NCI-H2081 (cell line): ENCODE results near the gene EGFL8.
A peak's percentile ranks its signal among the peaks of the same experiment; 100 is the strongest.
"Not testable (repeated sequence)": the region's sequence is repeated elsewhere in the genome, so short reads cannot be mapped to it uniquely, and the experiment has no call there.

Experiments used
- DNase-seq, 2 experiments: peaks; one replicate each; lab custom pipeline; 2025; lab: John Stamatoyannopoulos, UW

EGFL8 gene

DNA sequence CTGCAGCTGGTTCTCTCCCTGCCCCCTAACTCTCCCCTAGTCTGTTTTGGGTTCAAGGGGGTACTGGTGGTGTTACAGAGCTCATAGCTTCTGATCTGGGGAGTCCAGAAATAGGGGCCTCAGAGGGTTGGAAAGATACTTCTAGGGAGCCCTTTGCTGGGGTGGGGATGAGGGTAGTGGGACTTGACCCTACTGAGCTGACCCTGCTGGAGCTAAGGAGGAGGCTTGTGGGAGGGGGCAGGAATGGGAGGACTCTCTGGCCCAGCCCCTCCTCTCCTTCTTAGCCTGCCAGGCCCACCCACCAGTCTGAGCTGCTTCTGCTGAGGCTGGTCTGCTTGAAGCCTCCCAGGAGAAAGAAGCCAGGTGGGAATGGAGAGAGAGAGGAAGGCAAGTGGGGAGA lies at the start of gene EGFL8:
TSS of gene EGFL8 (plus strand) at position 301 of the 400 bp plus-strand sequence. CDS start 1,571 bp downstream, outside the sequence.
- no peak for DNase-seq

DNA sequence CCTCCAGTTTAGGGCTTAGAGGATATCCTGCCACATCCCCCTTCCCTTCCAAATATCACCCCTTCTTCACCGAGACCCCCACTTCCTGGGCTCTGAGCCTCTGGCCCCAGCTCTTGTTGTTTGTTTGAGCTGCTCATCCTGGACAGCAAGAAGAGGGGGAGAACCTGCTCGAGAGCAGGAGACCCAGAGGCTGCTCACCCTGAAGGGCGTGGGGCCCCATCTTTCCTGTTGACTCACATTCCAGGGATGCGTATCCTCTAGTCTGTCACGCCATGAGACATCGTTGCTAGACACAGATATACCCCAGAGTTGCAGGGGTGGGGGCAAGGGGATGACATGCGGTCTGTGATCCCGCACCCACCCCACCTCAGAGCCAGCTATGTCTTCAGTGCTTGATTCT lies 49.6 kb upstream of the EGFL8 start:
- no peak for DNase-seq

DNA sequence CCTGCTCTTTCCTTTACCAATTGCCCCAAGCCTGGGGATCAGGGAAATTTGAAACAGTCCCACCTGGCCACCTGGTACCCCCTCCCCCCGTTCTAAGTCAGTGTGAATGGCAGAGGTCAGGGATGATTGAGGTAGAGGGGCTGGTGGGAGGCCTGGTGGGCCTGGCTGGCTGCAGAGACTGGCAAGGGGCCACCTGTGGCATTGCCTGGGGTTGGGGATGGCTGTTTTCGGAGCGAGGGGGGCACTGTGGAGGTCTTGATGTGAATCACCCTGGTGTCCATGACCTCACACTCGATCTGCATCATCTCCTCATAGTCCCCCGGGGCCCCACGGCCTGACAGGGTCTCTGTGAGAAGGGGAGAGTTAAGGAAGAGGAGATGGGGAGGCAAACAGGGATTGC lies 48.8 kb upstream of the EGFL8 start:
- no peak for DNase-seq

DNA sequence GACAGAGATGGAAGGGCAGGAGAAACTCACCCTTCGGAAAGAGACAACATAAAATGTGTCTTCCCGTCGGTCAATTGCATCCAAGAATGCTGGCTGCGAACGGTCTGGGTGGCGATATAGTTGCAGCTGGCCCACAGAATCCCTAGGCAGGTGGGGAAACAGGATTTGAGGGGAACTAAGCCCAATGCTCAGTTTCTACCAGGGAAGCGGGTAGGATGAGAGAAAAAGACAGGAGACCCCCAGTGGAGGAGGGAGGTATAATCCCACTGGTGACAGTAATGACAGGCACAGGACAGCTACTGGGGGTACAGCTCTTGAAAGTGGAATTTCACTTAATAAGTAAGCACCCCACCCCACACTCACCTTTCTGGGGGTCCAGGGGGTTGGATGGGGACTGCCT lies 47.7 kb upstream of the EGFL8 start:
- no peak for DNase-seq

DNA sequence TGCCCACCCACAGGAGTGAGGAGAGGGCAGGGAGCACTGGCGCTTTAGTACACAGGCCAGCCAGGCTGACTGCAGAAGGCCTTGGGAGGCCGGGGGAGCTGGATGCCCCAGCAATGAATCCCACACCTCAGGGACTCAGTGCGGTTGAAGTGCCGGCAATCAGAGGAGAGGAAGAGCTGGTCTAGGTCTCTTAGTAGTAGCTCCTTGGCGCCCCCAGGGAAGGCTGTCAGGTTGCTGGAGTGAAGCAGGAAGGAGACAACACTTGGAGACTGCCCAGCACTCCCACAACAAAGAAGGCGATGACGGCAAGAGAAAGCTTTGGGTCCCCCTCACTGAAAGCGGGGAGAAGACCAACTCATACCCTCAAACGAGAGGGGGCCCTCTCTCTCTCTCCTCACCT lies 46.9 kb upstream of the EGFL8 start:
- no peak for DNase-seq

DNA sequence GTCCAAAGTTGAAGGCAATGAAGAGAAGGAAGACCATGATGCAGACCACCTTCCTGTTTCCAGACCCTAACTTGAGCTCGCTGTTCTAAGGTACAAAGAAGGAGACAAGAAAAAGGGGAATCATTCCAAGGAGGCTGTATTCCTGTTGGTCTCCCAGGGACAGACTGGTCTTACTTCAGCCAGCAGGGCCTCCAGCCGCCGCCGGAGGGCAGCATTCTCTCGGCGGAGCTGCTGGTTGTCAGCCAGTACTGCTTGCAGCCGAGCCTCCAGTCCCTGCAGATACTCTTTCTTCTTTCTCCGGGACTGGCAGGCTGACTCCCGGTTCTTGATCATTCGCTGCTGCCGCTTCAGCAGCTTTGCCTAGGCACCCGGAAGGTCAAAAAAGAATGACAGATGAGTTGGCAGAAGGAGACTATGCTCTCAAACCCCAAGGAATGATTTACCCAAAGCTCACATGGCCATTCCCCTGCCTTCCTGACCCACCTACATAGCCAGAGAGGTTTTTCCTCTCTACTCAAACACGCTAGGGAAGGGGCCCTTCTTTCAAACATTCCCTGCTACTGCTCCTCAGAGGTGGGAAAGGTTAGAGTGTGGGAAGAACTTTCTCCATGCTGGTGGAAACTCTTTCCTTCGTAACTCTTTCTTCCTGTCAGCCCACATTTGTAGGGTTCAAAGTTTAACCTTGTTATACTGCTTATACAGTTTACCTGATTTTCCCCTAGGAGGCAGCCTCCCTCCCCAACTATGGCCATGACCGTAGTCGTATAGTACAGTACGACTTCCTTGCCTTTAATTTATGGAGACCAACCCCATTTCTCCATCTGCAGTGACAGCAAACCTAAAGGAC lies 45.4 kb upstream of the EGFL8 start:
- peak; percentile 57 to 72 for DNase-seq

DNA sequence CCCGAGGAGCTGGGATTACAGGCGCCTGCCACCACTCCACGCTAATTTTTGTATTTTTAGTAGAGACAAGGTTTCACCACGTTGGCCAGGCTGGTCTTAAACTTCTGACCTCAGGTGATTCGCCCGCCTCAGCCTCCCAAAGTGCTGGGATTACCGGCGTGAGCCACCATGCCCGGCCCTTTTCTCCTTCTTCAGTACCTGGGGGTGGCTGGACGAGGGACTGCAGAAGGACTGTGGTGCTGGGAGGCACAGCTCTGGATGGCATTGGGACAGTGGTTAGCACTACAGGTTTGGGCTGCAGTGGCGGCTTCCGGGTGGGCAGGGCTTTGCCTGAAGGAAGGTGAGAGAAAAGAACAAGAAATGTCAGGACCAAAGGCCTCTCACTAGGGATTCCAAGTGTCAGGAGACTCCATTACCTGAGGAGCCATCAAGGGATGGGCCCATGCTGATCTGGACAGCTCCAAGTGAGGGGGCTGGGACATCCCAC lies 43.8 kb upstream of the EGFL8 start:
- DNase-seq: no peak

DNA sequence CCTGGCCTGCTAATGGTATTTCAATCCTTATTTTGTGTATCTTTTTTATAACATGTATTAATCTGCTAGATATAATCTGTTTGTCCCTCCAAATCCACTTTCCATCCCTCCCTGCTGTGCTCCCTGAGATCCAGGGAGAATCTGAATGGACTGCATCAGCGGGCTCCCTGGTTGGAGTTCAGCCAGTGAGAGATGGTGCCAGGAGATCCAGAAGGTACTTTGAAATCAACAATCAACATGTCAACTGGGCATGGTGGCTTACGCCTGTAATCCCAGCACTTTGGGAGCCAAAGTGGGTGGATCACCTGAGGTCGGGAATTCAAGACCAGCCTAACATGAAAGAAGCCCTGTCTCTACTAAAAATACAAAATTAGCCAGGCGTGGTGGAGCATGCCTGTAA lies 40.7 kb upstream of the EGFL8 start:
- DNase-seq: no peak

DNA sequence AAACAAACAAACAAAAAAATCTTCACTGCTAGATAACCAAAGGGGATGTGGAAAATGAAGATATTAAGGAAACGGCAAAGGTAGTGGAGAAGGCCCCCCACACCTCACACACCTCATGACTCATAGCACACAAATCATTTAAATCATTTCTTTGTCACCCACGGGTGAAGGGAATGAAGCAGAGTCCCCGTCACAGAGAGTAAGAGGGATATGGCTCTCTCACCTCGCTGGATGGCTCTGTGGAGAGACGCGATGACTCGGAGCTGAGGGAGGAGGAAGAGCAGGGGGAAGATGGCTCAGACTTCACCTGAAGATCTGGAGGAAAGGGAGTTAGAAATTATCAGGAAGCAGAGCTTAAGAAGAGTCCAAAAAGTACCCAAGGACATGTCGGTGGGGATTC lies 37.5 kb upstream of the EGFL8 start:
- DNase-seq: no peak

DNA sequence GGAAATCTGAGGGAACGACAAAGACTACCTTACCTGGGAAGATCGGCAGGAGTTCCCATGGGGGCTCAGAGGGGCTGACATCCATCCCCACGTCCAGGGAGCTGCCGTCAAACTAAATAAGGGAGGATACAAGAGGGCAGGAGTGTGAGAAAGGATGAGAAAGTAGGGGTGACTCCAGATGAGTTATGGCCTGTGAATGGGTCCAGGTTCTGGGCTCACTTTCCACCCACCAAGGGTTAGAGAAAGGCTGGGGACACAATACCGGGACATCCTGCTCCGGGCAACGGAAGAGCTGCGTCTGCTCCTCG lies 37.0 kb upstream of the EGFL8 start:
- no peak for DNase-seq

DNA sequence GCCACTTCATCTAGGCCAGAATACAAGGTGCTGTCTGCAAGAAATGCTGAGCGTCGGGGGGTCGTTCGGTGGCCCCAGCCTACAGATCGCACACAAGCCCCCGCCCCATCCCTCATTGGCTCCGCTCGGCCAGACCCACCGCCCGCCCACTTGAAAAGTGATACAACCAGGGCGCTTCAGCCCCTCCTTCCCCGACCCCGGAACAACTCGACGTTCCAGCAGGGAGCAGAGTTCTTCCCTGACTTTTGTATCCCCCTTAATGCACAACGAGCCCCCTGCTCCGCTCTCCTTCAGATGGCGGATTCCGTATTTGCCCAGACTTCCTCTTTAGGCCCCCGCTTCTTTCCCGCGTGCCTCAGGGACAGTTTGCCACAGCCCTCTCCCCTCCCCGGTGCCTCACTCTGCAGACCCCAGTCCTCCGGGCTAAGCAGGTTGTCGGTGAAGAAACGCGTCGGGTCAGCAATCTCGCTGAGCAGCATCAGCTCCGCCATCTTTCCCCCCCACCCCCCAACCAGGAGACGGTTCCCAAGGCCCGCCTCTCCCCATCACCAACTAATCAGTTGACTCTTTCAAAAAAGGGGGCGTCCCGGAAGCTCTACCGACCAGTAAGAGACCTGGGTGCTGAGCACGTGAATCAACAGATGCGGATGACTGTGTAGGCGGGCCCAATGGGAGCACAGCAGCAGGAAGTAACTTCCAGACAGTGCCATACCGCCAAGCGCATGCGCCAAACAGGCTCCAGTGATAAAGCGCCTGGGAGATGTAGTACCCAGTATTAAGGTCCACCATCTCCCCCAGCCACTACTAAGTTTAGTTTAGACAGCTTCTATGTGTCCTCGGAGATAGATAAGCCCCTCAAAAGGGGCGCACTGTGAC lies 36.4 kb upstream of the EGFL8 start, which contains the start of gene ATF6B:
TSS of gene ATF6B (minus strand) at position 530 of the 876 bp plus-strand sequence. CDS start at position 491, 39 bp downstream.
- DNase-seq: peak; percentile 97 to 99

DNA sequence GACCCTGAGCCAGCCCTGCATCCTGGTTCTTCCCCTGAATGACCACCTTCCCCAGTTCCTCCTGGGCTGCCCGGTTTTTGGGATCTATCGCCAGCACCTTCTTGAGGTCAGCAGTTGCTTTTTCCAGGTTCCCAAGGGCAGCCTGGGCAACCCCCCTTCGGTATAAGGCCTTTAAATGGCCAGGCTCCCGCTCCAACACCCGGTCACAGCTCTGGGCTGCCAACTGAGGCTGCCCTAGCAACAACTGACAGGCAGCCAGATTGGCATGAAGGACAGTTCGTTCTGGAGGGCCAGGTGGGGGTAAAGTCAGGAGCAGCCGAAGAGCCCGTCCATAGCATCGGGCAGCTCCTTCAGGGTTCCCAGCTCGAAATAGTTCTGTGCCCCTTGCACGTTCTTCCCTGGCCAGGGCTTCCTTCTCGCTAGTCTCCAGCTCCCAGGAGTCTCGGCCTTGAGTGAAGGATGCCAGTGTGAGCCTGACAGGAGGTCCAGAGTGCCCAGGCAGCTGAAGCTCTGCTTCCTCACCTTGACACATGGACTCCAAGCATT lies 35.6 kb upstream of the EGFL8 start:
- DNase-seq: no peak

DNA sequence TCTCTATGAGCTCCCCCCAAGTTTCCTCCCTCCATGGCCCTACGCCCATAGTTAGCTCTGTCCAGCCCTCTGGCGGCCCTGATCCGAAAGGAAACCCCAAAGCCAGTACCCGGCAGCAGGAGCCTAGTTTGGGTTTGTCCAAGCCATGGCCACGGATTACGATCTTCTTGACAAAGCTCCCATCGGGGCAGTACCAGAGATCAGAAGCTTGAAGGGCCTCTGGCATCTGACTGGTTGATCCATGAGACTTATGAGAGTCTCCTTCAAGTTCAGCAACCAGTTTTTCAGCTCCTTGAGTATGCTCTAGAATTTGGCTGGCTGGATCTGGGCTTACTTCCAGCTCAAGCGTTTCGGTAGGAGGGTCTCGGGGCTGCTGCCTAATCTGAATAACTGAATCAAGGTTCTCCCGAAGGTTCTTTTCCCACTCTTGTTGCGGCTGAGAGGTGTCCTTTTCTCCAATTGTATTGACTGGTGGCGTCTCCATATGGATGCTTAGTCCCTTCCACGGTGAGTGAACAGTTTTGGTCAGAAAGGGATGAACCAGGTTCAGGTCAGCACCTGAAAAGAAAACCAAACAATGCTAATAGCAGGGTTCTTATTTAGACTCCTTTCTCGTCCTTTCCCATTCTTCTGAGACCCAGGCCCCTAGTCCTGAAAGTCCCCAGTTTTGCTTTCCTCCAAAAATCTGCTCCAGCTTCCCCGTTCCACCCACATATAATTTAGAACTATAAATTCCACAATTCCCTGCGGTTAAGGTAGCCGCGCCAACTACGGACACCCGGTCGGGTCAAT lies 34.9 kb upstream of the EGFL8 start:
- no peak for DNase-seq

DNA sequence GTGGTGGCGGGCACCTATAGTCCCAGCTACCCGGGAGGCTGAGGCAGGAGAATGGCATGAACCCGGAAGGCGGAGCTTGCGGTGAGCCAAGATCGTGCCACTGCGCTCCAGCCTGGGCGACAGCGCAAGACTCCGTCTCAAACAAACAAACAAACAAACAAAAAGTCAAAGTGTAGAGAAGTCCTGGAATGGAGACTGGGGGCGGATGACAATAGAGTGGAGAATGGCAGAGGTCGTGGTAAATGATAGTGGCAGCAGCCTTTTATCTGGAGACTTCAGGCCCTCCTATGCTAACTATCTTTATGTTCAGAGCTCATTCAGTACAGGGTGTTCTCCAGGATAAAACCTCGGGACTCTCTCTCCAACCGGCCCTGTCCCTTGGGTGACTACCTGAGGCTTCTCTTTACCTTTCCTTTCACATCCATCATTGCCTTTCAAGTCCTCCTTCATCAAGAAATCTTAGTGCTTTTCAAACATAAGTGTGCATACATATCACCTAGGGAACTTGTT lies 32.9 kb upstream of the EGFL8 start:
- no peak for DNase-seq

DNA sequence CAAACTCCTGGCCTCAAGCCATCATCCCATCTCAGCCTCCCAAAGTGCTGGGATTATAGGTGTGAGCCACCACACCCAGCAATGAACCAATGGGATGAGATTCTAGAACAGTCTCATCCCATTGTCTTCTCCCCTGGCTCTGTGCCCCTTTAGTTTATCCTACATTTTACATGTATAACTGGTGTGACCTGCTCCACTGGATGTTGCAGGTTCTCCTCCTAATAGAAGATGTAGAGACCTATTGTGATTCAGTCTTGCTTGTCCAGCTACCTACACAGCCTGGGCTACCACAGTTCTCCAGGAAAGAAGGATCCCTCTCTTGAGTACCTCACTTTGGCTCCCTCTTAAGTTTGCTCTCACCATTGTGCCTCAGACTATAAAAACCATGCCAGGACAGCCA lies 32.3 kb upstream of the EGFL8 start:
- no peak for DNase-seq

DNA sequence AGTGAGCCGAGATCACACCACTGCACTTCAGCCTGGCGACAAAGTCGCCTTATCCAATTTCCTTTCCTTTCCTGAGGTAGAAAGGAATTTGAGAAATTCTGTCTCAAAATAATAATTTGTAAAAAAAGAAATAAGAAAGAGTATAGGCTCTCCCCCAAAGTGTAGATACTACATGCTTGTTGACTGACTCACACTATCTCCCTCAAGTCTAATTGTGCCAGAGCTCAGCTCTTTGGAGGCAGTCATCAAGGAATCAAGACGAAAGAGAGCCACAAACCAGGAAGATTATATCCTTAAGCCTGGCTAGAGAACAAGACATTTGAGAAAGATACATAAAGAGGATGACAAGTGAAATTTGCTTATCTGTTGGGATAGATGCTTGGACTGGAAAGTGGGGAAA lies 30.6 kb upstream of the EGFL8 start:
- DNase-seq: no peak

DNA sequence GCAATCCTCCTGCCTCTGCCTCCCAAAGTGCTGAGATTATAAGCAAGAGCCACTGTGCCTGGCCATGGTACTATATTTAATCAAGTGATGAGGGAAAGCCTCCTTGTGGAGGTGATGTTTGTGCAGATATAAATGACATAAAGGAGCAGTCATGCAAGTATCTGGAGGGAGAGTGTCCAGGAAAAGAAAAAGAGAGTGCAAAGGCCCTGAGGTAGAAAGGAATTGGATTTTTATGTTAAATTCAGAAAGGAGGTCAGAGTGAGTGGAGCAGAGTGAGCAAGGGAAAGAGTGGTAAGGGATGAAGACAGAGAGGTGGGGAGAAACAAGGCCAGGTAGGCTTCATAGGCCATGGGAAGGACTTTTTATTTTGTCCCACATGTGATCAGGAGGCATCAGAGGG lies 26.9 kb upstream of the EGFL8 start:
- DNase-seq: no peak

DNA sequence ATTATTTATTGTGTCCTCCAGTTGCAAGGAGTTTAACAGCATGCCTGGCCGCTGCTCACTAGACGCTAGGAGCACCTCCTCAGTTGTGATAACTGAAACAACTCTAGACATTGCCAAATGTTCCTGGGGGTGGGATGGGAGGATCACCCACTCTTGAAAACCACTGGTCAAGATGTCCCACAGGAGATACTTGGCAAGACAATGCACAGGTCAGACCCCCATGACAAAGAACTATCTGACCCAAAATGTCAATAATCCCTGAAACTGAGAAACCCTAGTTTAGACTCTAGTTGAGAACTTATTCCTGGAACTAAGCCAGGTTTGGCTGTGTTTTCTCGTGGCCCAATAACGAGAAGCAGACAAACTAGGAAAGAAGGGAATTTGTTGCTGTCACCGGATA lies 24.8 kb upstream of the EGFL8 start:
- no peak for DNase-seq

DNA sequence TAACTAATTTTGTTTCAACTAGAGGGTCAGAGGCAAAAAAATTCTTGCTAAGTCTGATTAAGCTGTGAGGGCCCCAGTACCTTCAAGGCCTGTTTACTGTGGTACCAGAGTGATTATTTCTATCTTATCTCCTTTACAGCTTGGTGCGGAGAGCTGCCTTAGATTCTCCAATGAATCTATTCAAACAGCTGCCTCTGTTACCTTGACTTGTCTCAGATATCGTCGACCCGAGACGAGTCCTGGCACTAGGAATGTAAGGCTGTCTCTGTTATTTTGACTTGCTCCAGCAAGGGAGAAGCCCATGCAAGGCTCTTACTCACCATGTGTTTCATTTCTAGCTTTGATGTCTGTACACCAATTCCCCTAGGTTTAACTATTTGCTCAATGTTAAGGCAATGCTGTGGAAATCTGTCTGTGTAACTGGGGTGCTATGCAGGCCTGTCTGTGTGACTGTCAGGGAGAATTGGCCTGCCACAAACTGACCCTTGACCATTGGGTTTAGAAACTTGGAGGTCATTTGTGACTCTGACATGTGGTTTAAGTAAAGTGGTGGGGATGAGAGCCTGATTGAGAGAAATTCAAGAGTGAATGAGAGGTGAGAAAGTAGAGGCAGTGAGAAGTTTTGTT lies 23.9 kb upstream of the EGFL8 start:
- no peak for DNase-seq

DNA sequence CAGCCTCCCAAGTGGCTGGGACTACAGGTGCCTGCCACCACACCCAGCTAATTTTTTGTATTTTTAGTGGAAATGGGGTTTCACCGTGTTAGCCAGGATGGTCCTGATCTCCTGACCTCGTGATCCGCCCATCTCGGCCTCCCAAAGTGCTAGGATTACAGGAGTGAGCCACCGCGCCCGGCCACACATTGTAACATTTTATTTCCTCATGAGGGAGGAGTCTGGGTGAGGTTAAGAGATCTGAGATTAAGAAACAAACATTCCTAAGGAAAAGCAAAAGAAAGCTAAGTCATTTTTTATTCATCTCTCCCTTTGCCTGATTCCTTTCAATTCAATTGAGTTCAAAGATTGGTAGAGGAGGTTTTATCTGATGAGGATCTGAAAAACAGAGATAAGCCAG lies 20.2 kb upstream of the EGFL8 start:
- not testable (repeated sequence) for DNase-seq

DNA sequence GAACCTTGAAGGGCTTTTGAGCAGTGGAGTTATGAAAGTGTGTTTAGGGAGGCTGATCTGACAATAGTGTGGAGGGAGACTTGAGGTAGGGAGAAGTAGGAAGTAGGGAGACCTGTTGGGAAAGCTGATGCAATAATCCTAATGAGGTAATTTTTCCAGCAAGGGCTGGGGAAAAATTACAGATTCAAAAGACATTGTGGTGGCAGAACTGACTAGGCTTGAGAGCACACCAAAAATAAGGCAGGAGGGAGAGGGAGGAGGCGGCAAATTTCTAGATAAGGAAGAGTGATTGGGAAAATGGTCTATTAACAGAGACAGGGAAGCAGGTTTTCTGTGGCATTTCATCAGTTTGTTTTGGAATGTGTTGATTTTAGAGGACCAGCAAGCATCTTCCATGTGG lies 18.1 kb upstream of the EGFL8 start:
- no peak for DNase-seq
